Measurements from ENCODE around the gene C1orf105.

The C1orf105 gene

DNA sequence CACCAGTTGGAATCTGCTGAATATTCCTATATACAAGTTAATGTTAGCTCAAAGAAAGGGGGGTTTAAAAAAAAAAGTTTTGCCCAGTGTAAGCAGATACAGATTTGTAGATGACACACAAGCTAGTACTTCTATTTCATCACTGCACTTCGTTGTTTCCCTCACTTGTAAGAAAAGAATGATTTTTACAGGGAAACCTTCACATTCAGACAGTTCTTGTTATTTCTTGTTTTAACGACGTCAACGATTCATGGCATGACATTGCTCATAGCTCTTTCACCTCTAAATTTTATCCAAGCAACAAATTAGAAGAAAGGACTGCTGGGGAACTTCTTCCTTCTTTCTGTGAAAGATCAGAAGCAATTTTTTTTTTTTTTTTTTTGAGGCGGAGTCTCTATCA, 25.7 kb upstream of the C1orf105 start:
- no peaks in the 10 kb centered on the region for H3K9me3 ChIP-seq (ENCODE audit: control insufficient read depth, low read length)
- H3K79me1 ChIP-seq (replicated peaks; ENCODE audit: low read length, poor library complexity, severe bottlenecking) = peaks cover 1% of the 10 kb centered on the region
- peaks cover 5% of the 10 kb centered on the region for H3K4me1 ChIP-seq (ENCODE audit: control insufficient read depth, insufficient read depth, low read depth, low read length)
- H3K4me3 ChIP-seq (ENCODE audit: insufficient read depth in 1 of 2, low read depth in 1 of 2, low read length in 2 of 2) = no peak overlapping the region
- WGBS = 84% methylated on average over 4 of the region's 5 CpGs
- H3K14ac ChIP-seq (ENCODE audit: low read length in 2 of 2) = no peak overlapping the region
- H2BK15ac ChIP-seq (ENCODE audit: low read depth, poor library complexity, severe bottlenecking) = no peak overlapping the region
- H3K9ac ChIP-seq (ENCODE audit: low read length) = no peak overlapping the region
- no peak overlapping the region for H2BK12ac ChIP-seq (ENCODE audit: low read length in 2 of 2)
- H3K27me3 ChIP-seq (ENCODE audit: control insufficient read depth in 1 of 2, insufficient read depth in 1 of 2, low read length in 2 of 2) = no peaks in the 10 kb centered on the region
- H4K8ac ChIP-seq (ENCODE audit: low read length) = no peak overlapping the region
- H4K91ac ChIP-seq (ENCODE audit: low read length) = no peak overlapping the region
- H3K18ac ChIP-seq (ENCODE audit: low read depth in 1 of 2, low read length in 2 of 2) = no peak overlapping the region
- no peak overlapping the region for H2BK120ac ChIP-seq (ENCODE audit: low read depth, low read length)
- no peak overlapping the region for H2AK5ac ChIP-seq (ENCODE audit: low read length, severe bottlenecking)
- no peak overlapping the region for H2BK5ac ChIP-seq (ENCODE audit: low read depth, low read length, poor library complexity, severe bottlenecking)
- H3K27ac ChIP-seq (ENCODE audit: low read length, poor library complexity, severe bottlenecking) = no peak overlapping the region
- no peak overlapping the region for H2AFZ ChIP-seq (ENCODE audit: low read depth, low read length)
- DNase-seq = no peak
- no peak overlapping the region for H3K23ac ChIP-seq (ENCODE audit: low read length in 2 of 2)
- H3K4ac ChIP-seq (ENCODE audit: low read depth in 1 of 2, low read length in 2 of 2) = no peak overlapping the region
- no peaks in the 10 kb centered on the region for H3K36me3 ChIP-seq (ENCODE audit: control insufficient read depth in 1 of 2, insufficient read depth in 2 of 2, low read depth in 1 of 2, low read length in 2 of 2)
- H3K4me2 ChIP-seq (ENCODE audit: low read length, poor library complexity, severe bottlenecking) = no peak overlapping the region

DNA sequence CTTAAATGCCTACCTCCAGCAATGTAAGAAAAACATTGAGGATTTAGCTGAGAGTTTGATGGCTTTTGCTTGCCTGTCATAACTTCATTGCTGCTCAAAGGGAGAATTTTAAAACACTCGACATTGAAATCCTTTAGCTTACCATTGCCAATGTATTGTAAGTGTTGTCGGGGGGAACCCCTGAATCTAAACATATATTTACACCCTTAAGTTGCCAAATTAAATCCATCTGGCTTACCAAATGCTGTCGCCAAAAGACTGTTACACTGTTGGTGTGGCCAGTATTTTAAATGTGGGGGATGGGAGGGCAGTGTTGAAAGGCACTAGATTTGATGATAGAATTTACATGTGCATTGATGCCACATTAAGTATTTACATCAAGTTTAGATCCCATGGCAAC, 24.9 kb upstream of the C1orf105 start:
- no peak overlapping the region for H2BK5ac ChIP-seq (ENCODE audit: low read depth, low read length, poor library complexity, severe bottlenecking)
- H3K23ac ChIP-seq (ENCODE audit: low read length in 2 of 2) = no peak overlapping the region
- H3K79me1 ChIP-seq (replicated peaks; ENCODE audit: low read length, poor library complexity, severe bottlenecking) = peaks cover 1% of the 10 kb centered on the region
- H2AFZ ChIP-seq (ENCODE audit: low read depth, low read length) = no peak overlapping the region
- DNase-seq = no peak
- no peak overlapping the region for H3K4ac ChIP-seq (ENCODE audit: low read depth in 1 of 2, low read length in 2 of 2)
- H3K9me3 ChIP-seq (ENCODE audit: control insufficient read depth, low read length) = no peaks in the 10 kb centered on the region
- H2BK15ac ChIP-seq (ENCODE audit: low read depth, poor library complexity, severe bottlenecking) = peak overlapping the region; percentile 39
- no peak overlapping the region for H4K8ac ChIP-seq (ENCODE audit: low read length)
- H3K4me3 ChIP-seq (ENCODE audit: insufficient read depth in 1 of 2, low read depth in 1 of 2, low read length in 2 of 2) = no peak overlapping the region
- H3K9ac ChIP-seq (ENCODE audit: low read length) = no peak overlapping the region
- no peak overlapping the region for H2BK120ac ChIP-seq (ENCODE audit: low read depth, low read length)
- no peak overlapping the region for H2BK12ac ChIP-seq (ENCODE audit: low read length in 2 of 2)
- H4K91ac ChIP-seq (ENCODE audit: low read length) = no peak overlapping the region
- no peak overlapping the region for H3K27ac ChIP-seq (ENCODE audit: low read length, poor library complexity, severe bottlenecking)
- H3K27me3 ChIP-seq (ENCODE audit: control insufficient read depth in 1 of 2, insufficient read depth in 1 of 2, low read length in 2 of 2) = no peaks in the 10 kb centered on the region
- 90% methylated on average over 2 of the region's 3 CpGs for WGBS
- H2AK5ac ChIP-seq (ENCODE audit: low read length, severe bottlenecking) = no peak overlapping the region
- no peak overlapping the region for H3K14ac ChIP-seq (ENCODE audit: low read length in 2 of 2)
- no peaks in the 10 kb centered on the region for H3K36me3 ChIP-seq (ENCODE audit: control insufficient read depth in 1 of 2, insufficient read depth in 2 of 2, low read depth in 1 of 2, low read length in 2 of 2)
- H3K18ac ChIP-seq (ENCODE audit: low read depth in 1 of 2, low read length in 2 of 2) = no peak overlapping the region
- peaks cover 7% of the 10 kb centered on the region for H3K4me1 ChIP-seq (ENCODE audit: control insufficient read depth, insufficient read depth, low read depth, low read length)
- H3K4me2 ChIP-seq (ENCODE audit: low read length, poor library complexity, severe bottlenecking) = no peak overlapping the region

GRCh38 chr1:172397221-172397620, 23.3 kb upstream of the C1orf105 start:
- no peak overlapping the region for H3K4me2 ChIP-seq (ENCODE audit: low read length, poor library complexity, severe bottlenecking)
- no peak overlapping the region for H2BK5ac ChIP-seq (ENCODE audit: low read depth, low read length, poor library complexity, severe bottlenecking)
- no peak overlapping the region for H3K4me3 ChIP-seq (ENCODE audit: insufficient read depth in 1 of 2, low read depth in 1 of 2, low read length in 2 of 2)
- no peaks in the 10 kb centered on the region for H3K27me3 ChIP-seq (ENCODE audit: control insufficient read depth in 1 of 2, insufficient read depth in 1 of 2, low read length in 2 of 2)
- H2AK5ac ChIP-seq (ENCODE audit: low read length, severe bottlenecking) = no peak overlapping the region
- H3K14ac ChIP-seq (ENCODE audit: low read length in 2 of 2) = no peak overlapping the region
- no peaks in the 10 kb centered on the region for H3K36me3 ChIP-seq (ENCODE audit: control insufficient read depth in 1 of 2, insufficient read depth in 2 of 2, low read depth in 1 of 2, low read length in 2 of 2)
- no peak overlapping the region for H3K23ac ChIP-seq (ENCODE audit: low read length in 2 of 2)
- H3K9me3 ChIP-seq (ENCODE audit: control insufficient read depth, low read length) = no peaks in the 10 kb centered on the region
- no peak overlapping the region for H4K91ac ChIP-seq (ENCODE audit: low read length)
- no CpG with 5 or more reads among the region's 3 CpGs for WGBS
- no peak overlapping the region for H2AFZ ChIP-seq (ENCODE audit: low read depth, low read length)
- H2BK120ac ChIP-seq (ENCODE audit: low read depth, low read length) = no peak overlapping the region
- H3K27ac ChIP-seq (ENCODE audit: low read length, poor library complexity, severe bottlenecking) = no peak overlapping the region
- no peak overlapping the region for H2BK12ac ChIP-seq (ENCODE audit: low read length in 2 of 2)
- H3K18ac ChIP-seq (ENCODE audit: low read depth in 1 of 2, low read length in 2 of 2) = no peak overlapping the region
- H3K9ac ChIP-seq (ENCODE audit: low read length) = peak overlapping the region; percentile 86
- H3K79me1 ChIP-seq (replicated peaks; ENCODE audit: low read length, poor library complexity, severe bottlenecking) = peaks cover 1% of the 10 kb centered on the region
- no peak overlapping the region for H2BK15ac ChIP-seq (ENCODE audit: low read depth, poor library complexity, severe bottlenecking)
- peak; percentile 80 for DNase-seq
- H3K4me1 ChIP-seq (ENCODE audit: control insufficient read depth, insufficient read depth, low read depth, low read length) = peaks cover 3% of the 10 kb centered on the region
- H3K4ac ChIP-seq (ENCODE audit: low read depth in 1 of 2, low read length in 2 of 2) = no peak overlapping the region
- no peak overlapping the region for H4K8ac ChIP-seq (ENCODE audit: low read length)

DNA sequence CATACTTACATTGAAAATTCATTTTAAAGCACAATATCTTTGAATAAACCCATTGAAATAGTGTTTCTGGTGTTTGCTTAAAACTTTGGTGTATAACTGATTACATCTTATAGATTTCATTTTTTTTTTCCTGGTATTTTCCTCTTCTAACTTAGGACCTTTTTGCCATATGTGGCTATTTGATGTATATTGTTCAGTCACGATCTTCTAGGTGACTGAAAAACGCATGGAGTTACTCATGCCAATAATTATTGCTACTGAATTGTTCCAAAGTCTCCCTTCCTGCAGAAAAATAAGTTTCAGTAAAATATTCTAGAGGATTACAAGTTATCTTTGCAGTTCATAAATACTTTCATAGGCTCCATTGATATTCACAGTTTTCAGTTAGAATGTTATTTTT, 22.9 kb upstream of the C1orf105 start:
- H3K36me3 ChIP-seq (ENCODE audit: control insufficient read depth in 1 of 2, insufficient read depth in 2 of 2, low read depth in 1 of 2, low read length in 2 of 2) = no peaks in the 10 kb centered on the region
- no peak overlapping the region for H2BK5ac ChIP-seq (ENCODE audit: low read depth, low read length, poor library complexity, severe bottlenecking)
- H2BK15ac ChIP-seq (ENCODE audit: low read depth, poor library complexity, severe bottlenecking) = no peak overlapping the region
- no peak overlapping the region for H3K4ac ChIP-seq (ENCODE audit: low read depth in 1 of 2, low read length in 2 of 2)
- H3K27me3 ChIP-seq (ENCODE audit: control insufficient read depth in 1 of 2, insufficient read depth in 1 of 2, low read length in 2 of 2) = no peaks in the 10 kb centered on the region
- H3K4me2 ChIP-seq (ENCODE audit: low read length, poor library complexity, severe bottlenecking) = no peak overlapping the region
- H2BK120ac ChIP-seq (ENCODE audit: low read depth, low read length) = no peak overlapping the region
- H4K8ac ChIP-seq (ENCODE audit: low read length) = no peak overlapping the region
- no peak overlapping the region for H3K14ac ChIP-seq (ENCODE audit: low read length in 2 of 2)
- DNase-seq = no peak
- no CpG with 5 or more reads among the region's 2 CpGs for WGBS
- H3K4me1 ChIP-seq (ENCODE audit: control insufficient read depth, insufficient read depth, low read depth, low read length) = peaks cover 3% of the 10 kb centered on the region
- H3K79me1 ChIP-seq (replicated peaks; ENCODE audit: low read length, poor library complexity, severe bottlenecking) = peaks cover 1% of the 10 kb centered on the region
- no peak overlapping the region for H4K91ac ChIP-seq (ENCODE audit: low read length)
- no peak overlapping the region for H3K4me3 ChIP-seq (ENCODE audit: insufficient read depth in 1 of 2, low read depth in 1 of 2, low read length in 2 of 2)
- no peak overlapping the region for H2BK12ac ChIP-seq (ENCODE audit: low read length in 2 of 2)
- no peak overlapping the region for H3K27ac ChIP-seq (ENCODE audit: low read length, poor library complexity, severe bottlenecking)
- H3K23ac ChIP-seq (ENCODE audit: low read length in 2 of 2) = no peak overlapping the region
- no peak overlapping the region for H3K18ac ChIP-seq (ENCODE audit: low read depth in 1 of 2, low read length in 2 of 2)
- H2AK5ac ChIP-seq (ENCODE audit: low read length, severe bottlenecking) = no peak overlapping the region
- H3K9ac ChIP-seq (ENCODE audit: low read length) = peak overlapping the region; percentile 86
- H3K9me3 ChIP-seq (ENCODE audit: control insufficient read depth, low read length) = no peaks in the 10 kb centered on the region
- H2AFZ ChIP-seq (ENCODE audit: low read depth, low read length) = no peak overlapping the region

All from mesenchymal stem cell (in vitro differentiated cells and primary cell).